Uterus (tissue), 4 donors: Measurements from ENCODE around the gene BCO2. TPM values are rescaled to one million over a fixed set of nuclear protein-coding genes. Genes with fewer than 3 reads are reported as not detected.
A peak's percentile ranks its signal among the peaks of the same experiment; 100 is the strongest.

Experiments used
- DNase-seq, 2 donors: peaks; one replicate each; pipeline ENCODE4 v3.0.0-alpha.2; 2019 to 2020
- H3K27ac ChIP-seq, 2 donors: fragments of 200-600 bp; sonication (generic); 1 replicate in 1 of 2; 2 replicates in 1 of 2; pipeline ENCODE4 v1.5.1; 2016 to 2018
- H3K27me3 ChIP-seq, 2 donors: fragments of 200-600 bp; sonication (generic); one replicate each; pipeline ENCODE4 v1.5.1; 2018 to 2019; ENCODE audit warnings: control low read depth in 1 of 2
- H3K36me3 ChIP-seq, 2 donors: fragments of 200-600 bp; sonication (generic); one replicate each; pipeline ENCODE4 v1.5.1; 2019; ENCODE audit warnings: control low read depth in 1 of 2
- H3K4me1 ChIP-seq, 2 donors: fragments of 200-600 bp; sonication (generic); one replicate each; pipeline ENCODE4 v1.5.1; 2018 to 2019; ENCODE audit warnings: control low read depth in 1 of 2
- H3K4me3 ChIP-seq, 2 donors: fragments of 200-600 bp; sonication (generic); 1 replicate in 1 of 2; 2 replicates in 1 of 2; pipeline ENCODE4 v1.5.1; 2018 to 2019; ENCODE audit warnings: mild to moderate bottlenecking in 1 of 2
- H3K9me3 ChIP-seq, 2 donors: fragments of 200-600 bp; sonication (generic); one replicate each; pipeline ENCODE4 v1.5.1; 2019; ENCODE audit warnings: control low read depth in 1 of 2
- POLR2A ChIP-seq, 2 donors: fragments of 450-650 bp; IDR thresholded peaks; one replicate each; pipeline ENCODE4 v1.6.1; 2016; ENCODE audit warnings: antibody characterized with exemption in 2 of 2, mild to moderate bottlenecking in 1 of 2, moderate library complexity in 1 of 2
- intact Hi-C: fragments of 100-400 bp; cut with DNase I; formaldehyde crosslinking; loops from one replicate; pipeline ENCODE4 v1.15.1; 2023; ENCODE audit warnings: low total_unique reads
- total RNA-seq, 4 donors: library from RNA; depleted of rRNA in 3 of 4; stranded (reverse); fragments of >200 nt in 3 of 4; gene quantifications; one replicate each; pipeline versions ENCODE4 v1.1.0 to v1.2.4, GENCODE V29; 2014 to 2023
- TF ChIP-seq, protein P1 (sequence below), 4 experiments: fragments of 200-600 bp in 2 of 4; fragments of 450-650 bp in 2 of 4; sonication (generic) in 2 of 4; IDR thresholded peaks; one replicate each; pipeline ENCODE4 v1.5.1; 2016 to 2019; ENCODE audit warnings: antibody characterized with exemption in 4 of 4, mild to moderate bottlenecking in 2 of 4, moderate library complexity in 1 of 4
- donor health status: DM: yes; HTN: yes; CAD: no.

The BCO2 gene
- total RNA-seq, 4 donors from 2014 or later: 4.6 to 15.3 (median 14.2) TPM

GRCh38 chr11:112255067-112255720, 79.9 kb downstream of the BCO2 start:
- Histone ChIP-seq H3K9me3 (no peaks in the 10 kb centered on the region), H3K27ac (no peak overlapping the region), H3K4me3 (no peak overlapping the region), H3K27me3 (no peaks in the 10 kb centered on the region), H3K36me3 (no peaks in the 10 kb centered on the region), H3K4me1 (no peaks in the 10 kb centered on the region)
- TF ChIP-seq, protein P1, sequence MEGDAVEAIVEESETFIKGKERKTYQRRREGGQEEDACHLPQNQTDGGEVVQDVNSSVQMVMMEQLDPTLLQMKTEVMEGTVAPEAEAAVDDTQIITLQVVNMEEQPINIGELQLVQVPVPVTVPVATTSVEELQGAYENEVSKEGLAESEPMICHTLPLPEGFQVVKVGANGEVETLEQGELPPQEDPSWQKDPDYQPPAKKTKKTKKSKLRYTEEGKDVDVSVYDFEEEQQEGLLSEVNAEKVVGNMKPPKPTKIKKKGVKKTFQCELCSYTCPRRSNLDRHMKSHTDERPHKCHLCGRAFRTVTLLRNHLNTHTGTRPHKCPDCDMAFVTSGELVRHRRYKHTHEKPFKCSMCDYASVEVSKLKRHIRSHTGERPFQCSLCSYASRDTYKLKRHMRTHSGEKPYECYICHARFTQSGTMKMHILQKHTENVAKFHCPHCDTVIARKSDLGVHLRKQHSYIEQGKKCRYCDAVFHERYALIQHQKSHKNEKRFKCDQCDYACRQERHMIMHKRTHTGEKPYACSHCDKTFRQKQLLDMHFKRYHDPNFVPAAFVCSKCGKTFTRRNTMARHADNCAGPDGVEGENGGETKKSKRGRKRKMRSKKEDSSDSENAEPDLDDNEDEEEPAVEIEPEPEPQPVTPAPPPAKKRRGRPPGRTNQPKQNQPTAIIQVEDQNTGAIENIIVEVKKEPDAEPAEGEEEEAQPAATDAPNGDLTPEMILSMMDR (IDR thresholded peaks at IDR 0.05): no peak
- TF ChIP-seq POLR2A (IDR thresholded peaks at IDR 0.05): no peak
- DNase-seq: no peak
- intact Hi-C loops: no loop called here

- Histone ChIP-seq H3K27ac (no peak within 1 kb of the TSS), H3K4me1 (no peaks in the 10 kb centered on the region), H3K36me3 (no peaks in the 10 kb centered on the region), H3K9me3 (no peaks in the 10 kb centered on the region), H3K27me3 (no peaks in the 10 kb centered on the region), H3K4me3 (no peak within 1 kb of the TSS)
- intact Hi-C loops: no loop called here
- DNase-seq: no peak
- no peak for TF ChIP-seq POLR2A (IDR thresholded peaks at IDR 0.05)
- TF ChIP-seq, protein P1 (IDR thresholded peaks at IDR 0.05): no peak
Observed at GRCh38 chr11:112260490-112260889, 85.2 kb downstream of the BCO2 start, which contains the start of gene PLET1. Gene PLET1, minus strand, starts transcription at chr11:112260860. Its CDS starts 271 bp downstream, at chr11:112260589.

DNA sequence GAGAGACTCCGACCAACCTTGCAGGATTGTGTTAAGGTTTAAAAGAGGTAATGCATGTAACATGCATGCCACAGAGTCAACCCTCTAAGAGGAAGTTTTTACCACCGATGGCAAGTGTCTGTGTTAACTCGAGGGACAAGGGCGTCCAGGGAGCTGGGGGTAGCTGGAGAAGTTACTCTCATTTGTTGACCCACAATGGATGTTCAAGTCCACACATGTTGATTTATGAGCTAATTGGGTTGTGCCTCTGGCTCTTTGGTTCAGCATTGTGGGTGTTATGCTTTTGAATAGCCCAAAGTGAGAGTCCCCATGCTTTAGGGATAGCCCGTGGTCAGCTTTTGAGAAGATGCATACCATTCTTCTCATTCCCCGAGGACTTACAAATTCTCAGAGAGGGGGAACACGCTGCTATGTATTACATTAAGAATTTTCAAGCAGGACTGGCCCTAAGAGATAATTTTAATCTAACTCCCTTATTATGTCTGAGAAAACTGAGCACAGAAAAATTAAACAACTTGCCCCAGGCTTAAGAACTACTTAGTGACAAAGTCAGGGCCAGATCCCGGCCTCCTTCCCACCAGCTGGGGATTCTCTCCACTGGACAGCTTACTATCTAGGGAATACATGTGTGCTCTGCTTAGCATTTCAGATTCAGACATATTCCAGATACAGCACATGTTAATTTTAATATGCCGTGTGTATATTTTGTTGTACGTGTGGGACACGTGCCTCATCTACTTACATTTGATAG, 90.5 kb downstream of the BCO2 start:
- H3K27ac ChIP-seq: peak overlapping the region in 1 of 2 donors; percentile 33
- no peaks in the 10 kb centered on the region for H3K36me3 ChIP-seq
- no peaks in the 10 kb centered on the region for H3K9me3 ChIP-seq
- H3K27me3 ChIP-seq: no peaks in the 10 kb centered on the region
- no peaks in the 10 kb centered on the region for H3K4me1 ChIP-seq
- no peak overlapping the region for H3K4me3 ChIP-seq
- no peak for TF ChIP-seq POLR2A (IDR thresholded peaks at IDR 0.05)
- TF ChIP-seq, protein P1 (IDR thresholded peaks at IDR 0.05): no peak
- DNase-seq: peak in 1 of 2 donors; percentile 36
- intact Hi-C loops: no loop called here

DNA sequence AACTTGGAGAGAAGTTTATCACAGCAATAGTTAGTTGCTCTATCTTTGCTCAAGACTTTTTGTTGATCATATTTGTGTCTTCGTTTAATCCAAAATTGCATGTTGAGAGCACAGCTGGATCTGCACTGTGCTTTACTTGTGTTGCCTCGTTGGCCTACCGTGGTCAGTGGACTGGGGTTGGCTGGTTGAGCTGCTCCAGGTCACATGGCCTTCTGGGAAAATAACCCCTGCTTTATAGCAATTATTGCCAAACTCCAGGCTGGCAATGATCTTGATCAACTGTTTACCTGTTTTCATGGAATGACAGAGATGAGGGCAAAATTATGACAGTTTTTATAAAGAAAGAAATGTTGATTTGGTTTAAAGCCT, 91.1 kb downstream of the BCO2 start:
- H3K4me3 ChIP-seq: no peak overlapping the region
- no peaks in the 10 kb centered on the region for H3K36me3 ChIP-seq
- H3K27ac ChIP-seq: peak overlapping the region in 1 of 2 donors; percentile 33
- H3K27me3 ChIP-seq: no peaks in the 10 kb centered on the region
- intact Hi-C loops: no loop called here
- H3K9me3 ChIP-seq: no peaks in the 10 kb centered on the region
- H3K4me1 ChIP-seq: no peaks in the 10 kb centered on the region
- TF ChIP-seq, protein P1 (IDR thresholded peaks at IDR 0.05): no peak
- TF ChIP-seq POLR2A (IDR thresholded peaks at IDR 0.05): no peak
- DNase-seq: no peak

DNA sequence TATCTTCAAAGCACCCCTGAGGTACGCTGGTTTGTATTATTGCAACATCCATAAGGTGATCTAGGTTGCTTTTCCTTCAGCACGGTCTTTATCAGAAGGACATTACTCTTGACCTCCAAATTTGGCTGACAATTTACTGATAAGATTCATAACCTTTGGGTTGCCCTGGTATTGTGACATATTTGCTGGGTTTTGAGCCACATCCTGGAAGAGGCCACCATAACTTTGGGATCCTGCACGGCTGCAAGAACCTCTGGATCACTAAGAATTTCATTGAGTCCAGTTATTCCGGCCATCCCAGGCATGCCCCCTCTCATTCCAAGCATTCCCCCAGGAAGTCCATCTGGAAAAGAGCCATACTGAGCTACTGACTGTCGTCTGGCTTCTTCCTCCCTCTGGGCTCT, 91.9 kb downstream of the BCO2 start:
- DNase-seq: no peak
- Histone ChIP-seq H3K27ac (no peak overlapping the region), H3K27me3 (no peaks in the 10 kb centered on the region), H3K36me3 (no peaks in the 10 kb centered on the region), H3K9me3 (no peaks in the 10 kb centered on the region), H3K4me3 (no peak overlapping the region), H3K4me1 (no peaks in the 10 kb centered on the region)
- intact Hi-C loops: no loop called here
- TF ChIP-seq, protein P1 (IDR thresholded peaks at IDR 0.05): no peak
- no peak for TF ChIP-seq POLR2A (IDR thresholded peaks at IDR 0.05)
